Superior temporal gyrus (tissue), 1 donor: ENCODE results near the gene SYNPR.

Experiments
- DNase-seq: peaks from one replicate; pipeline ENCODE4 v3.0.0-alpha.2; 2016; ENCODE audit errors: extremely low spot score

The SYNPR gene

DNA sequence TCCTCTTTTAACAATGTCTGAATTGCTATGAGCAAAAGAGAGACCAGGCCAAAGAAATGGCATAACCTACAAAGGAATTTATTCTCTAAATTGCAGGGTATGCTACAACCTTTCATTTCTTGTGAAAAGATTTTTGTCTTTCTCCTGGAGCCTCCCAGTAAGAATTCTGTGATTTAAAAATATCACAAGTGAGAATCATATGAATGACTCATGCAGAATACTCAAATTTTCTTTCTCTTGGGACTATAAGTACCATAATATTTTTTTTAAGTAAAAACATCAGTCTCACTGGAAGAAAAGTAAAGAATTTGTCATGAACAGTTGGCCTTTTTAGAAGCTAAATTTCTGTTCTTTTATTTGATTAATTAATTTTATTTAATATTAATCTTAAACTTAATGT, 26.3 kb downstream of the SYNPR start:
- peak; percentile 68 for DNase-seq

DNA sequence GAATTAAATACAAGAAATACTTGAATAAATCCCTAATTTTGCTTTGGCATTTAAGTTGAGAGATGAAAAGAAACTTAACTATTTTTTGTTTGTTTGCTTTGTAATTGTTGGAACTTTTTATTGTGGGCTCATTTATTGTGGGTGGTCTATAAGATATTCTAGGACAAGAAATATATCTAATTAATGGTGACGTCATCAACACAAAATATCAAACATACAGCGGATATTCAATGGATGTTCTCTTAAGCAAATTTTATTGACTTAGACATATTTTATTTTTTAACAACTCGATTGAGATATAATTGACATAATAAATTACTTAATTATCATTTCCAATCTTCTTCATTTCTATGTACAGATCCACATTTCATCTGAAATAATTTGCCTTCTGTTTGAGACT, 30.0 kb downstream of the SYNPR start:
- no peak for DNase-seq

DNA sequence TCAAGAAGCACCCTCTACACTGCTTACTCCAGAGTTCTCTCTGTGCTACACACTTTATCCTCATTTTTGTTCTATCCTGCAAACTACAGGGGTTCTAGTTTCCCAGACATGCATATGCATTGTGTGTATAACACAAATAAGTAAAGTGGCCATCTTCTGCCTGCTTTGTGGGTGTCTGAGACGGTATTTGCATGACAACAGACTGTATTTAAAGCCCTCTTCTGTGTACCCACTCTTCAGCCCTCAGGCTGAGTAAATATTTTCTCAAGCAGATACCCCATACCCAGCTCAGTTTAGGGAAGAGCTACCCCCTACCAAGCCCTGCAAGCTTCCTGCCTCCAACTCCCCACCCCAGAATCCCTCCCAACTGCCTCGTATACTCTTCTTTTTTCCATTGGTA, 31.7 kb downstream of the SYNPR start:
- DNase-seq, result no peak

DNA sequence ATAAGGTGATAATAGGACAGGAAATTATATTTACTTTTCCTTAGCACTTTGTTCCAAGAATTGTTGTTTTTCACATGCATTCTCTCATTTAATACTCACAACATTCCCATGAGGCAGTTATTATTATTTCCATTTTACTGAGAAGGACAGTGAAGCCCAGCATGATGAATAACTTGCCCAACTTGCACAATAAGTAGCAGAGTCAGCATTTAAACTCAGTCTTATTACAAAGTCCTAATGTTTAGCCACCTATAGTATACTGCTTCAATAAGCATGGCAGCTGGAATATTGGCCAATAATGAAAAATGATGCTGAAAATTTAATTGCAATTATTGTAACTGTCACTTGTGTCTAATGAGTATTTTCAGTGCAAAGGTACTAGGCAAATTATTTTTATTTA, 45.7 kb downstream of the SYNPR start:
- no peak for DNase-seq

DNA sequence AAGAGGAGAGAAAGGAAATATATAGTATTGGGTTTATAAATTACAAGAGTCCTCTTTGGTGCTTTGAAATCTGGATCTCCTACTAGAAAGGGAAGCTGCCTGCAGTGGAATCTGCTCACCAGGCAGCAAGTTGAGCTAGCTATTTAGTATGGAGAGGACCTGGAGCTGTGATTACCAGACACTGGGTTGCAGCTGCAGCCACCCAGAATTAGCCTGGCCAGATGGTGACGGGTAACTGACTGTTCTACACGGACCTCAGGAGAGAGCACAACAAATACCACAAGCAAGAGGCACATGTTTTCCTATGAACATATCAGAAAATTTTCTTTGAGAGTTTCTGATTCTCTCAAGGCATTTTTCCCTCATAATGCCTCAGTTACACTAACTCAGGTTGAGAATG, 46.5 kb downstream of the SYNPR start:
- no peak for DNase-seq

DNA sequence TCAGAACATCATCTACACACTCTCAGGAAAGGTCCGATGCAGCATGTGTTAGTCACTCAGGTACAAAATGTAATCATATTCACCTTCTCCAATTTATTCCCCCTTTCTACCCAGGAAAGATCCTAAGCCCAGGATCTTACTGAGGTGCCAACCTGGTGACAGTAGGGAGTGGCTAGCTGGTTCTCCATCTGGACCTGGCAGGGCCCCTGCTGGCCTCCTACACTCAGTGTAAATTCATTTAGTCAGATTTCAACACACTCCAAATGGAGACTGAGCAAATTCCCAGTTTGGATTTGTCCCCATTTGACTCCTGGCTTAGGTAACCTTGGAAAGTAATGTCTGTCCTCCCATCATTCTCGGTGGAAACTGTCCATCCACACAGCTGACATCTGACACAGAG, 47.3 kb downstream of the SYNPR start:
- no peak for DNase-seq

DNA sequence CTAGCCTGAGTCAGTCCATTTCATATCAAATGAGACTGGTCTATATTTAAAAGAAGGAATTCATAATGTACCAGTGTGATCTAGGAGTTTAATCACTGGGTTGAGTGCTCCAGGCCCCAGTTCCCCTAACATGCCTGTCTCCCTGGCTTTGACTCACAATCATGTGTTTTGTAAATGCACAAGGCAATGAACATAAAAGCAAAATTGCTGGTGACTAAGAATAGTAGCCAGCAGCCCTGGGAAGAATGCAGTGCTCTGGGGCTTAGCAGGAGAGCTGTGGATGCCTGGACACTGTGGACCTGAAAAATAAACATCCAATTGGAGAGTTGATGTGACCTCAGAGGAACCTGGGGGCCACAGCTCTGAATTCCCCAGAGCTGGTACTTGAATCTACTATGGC, 50.3 kb downstream of the SYNPR start:
- no peak for DNase-seq

DNA sequence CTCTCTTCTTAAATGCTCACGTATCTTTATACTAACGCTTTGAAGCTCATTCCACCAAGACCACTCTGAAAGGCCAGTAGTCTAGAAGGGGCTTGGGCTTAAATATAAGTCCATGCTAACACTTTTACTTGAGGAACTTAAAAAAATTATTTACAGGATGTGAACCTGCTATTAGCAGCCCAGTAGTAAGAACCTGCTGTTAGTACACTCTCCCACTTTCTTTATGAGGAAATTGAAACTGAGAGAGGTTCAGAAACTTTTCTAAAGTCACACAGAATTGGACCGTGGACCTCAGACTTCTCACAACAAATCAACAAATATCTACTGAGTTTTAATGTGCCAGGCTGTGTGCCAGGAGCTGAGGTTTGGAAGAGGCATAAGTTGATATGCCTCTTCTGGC, 53.4 kb downstream of the SYNPR start:
- DNase-seq, result no peak

DNA sequence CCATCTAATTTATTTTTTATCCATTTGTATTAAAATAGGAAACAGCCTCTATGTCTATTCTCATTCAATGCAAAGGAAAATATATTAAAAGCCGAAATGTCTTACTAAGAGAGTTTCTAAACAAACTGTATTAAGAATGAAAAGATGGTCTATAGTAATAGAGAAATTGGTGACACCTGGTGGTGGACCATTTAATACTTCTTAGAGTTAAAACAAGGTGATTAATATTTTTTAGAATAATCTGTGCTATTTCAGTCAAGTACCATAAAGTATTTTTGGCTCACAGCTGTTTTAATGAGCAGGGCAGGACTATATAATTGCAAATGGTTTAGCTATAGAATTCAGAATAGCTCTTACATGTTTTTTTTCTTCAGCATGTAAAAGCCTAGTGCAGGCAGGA, 55.7 kb downstream of the SYNPR start:
- DNase-seq, result no peak

DNA sequence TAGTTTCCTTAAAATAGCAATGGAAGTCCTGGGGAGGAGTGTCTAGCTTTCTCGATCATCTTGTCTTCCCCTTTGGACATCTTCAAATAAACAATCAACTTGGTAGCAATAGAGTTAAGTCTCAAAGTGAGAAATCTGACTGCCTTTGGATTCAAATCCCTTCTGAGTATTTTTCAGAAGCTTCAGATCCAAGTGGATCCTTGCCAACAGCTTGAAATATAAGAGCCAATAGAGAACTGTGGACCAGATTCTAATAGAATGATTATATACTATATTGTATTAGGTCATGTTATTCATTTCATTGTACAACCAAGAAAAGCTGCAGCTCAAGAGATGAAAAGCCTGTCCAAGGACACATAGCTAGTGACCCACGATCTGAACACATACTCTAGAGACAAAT, 60.2 kb downstream of the SYNPR start:
- no peak for DNase-seq

DNA sequence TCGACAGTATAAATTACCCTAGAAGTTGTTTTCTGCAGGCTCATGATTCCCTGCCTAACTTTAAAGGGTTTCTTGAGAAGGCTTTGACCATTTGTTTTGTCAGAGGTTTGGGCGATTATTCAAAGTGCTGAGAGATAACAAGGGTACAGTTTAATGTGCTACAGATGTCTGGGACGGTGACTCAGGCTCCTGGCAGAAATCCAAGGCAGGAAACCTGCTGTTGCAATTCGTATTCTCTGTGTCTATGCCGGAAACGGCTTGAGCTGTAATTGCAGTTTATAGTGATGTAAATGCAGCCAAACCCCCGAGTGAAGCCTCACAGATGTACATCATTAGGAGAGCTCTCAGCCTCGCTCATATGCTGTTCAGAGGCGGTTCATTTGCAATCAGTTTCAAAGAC, 65.6 kb downstream of the SYNPR start:
- DNase-seq, result peak; percentile 72

DNA sequence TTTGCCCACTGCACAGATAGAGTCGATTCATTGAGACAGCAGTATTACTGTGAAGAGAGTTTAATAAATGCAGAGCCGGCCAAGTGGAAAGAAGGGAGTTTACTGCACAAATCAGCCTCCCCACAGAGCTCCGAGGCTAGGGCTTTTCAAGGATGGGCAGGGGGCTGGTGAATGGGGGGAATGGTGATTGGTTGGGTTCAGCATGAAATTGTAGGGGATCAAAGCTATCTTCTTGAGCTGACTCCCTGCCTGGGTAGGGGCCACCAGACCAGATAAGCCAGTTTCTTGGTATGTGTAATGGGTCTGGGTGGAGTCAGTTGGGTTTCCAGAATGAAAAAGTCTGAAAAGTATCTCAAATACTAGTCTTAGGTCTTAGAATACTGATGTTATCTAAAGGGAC, 66.6 kb downstream of the SYNPR start:
- no peak for DNase-seq

DNA sequence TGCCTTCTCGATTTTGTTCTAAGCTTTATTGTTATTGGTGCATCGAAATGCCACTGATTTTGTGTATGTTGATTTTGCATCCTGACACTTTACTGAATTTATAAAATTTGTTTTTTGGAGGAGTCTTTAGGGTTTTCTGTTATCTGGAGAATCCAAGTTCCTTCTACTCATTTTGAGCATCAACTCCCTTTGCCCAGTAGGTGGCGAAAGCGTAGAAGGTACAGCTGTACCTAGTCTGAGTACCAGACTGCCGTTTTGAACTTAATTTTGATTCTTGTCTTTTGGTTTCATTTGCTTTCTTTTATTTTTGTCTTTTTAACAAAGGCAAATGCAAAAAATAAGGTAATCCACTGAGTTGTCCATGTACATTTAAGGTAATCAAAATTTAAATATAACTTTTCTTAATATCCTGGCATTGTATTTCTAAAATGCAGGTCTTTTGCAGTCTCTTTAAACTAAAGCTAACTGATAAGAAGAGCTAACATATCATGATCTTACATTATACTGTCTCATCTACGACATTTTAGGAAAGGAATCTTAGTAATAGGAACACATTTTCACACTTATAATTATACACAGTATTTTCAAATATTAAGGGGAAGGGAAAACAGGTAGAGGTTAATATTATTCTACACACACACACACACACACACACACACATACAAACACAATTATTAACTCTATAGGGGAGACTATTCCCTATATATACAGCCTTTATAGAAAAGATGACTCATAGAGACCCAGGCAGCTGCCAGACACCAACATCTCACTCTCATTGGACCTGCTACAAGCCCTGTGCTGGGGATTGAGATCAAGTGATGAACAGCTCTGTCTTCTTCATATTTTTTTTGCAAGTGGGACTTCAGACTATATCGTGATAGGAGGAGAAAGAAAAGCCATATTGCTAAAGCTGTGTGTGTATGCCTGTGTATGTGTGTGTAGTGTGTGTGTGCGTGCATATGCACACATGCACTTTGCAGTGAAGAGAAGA, 71.8 kb downstream of the SYNPR start:
- DNase-seq, result peak; percentile 81

DNA sequence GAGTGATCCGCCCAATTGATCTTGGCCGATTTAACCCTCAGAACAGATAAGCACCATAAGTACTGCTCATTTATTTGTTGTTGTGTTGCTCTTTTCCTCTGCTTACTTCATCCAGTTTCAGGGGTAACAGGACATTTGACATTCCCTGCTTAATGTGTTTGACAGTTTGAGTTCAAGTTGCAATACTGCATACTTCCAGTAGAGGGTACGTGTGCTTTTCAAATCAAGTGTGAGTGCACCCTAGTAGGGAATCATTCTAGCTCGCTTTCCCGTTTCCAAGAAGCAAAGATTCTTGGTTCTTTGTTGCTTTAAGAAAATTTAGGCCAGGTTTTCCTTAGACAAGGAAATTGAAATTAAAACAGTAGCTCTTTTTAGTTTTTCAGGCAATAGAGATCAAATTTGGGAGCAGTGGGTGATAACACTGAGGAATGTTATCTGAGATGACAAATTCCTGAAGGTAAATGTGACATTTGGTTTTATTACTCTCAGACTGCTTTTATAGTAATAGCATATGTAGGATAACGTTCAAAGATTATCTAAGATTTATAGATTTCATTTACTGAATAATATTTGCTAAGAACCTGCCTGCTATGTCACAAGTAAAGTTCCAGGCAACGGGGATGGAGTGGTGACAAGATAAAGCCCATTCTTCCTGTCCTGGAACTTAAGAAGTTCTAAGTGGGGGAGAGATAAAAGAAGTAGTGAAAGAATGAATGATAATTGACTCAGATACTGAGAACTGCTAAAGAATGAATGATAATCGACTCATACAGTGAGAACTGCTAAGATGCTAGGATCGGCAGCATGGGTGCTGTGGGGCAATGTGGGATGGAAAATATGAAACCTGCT, 73.3 kb downstream of the SYNPR start:
- peak; percentile 92 for DNase-seq

DNA sequence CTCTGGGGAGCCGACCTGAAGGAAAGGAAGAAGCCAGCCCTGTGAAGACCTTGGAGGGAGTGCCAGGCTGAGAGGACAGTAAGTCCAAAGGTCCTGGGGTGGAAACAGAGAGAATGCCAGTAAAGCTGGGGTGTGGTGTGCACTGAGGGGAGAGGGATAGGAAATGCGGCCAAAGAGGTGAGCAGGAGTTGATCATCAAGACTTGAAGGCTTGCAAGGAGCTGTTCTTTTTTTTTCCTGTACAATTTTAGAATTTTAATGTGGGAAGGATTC, 73.8 kb downstream of the SYNPR start:
- DNase-seq, result no peak

DNA sequence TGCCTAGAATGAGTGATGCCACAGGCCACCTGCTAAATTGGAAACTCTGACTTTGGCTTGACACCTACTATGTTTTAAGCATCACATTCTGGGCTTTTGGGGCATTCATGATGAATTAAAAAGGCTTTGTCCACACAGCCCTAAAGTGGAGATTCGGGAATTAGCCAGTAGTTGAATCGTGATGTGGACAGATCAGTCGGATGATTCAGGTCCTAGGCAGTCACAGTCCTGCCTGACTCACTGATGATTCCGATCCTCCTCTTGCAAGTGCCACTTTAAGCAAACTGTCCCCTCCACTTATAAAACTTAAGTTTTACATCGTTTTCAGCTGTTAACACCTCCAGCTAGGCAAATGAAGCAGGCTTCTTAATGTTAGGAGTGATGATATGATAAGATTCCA, 75.3 kb downstream of the SYNPR start:
- DNase-seq, result no peak

DNA sequence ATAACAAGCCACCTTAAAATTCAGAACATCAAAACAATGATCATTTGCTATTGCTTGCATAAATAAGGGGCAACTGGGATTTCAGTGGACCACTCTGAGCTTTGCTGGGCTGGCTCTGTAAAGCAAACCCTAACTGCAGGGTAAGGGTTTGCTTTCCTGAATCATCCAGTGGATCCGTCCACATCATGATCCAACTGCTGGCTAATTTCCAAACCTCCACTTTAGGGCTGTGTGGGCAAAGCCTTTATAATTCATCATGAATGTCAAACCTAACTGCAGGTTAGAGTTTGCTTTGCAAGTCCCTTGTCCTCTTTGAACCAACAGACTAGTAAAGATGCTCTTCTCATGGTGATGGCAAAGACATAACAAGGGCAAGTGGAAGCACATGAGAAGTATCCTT, 76.1 kb downstream of the SYNPR start:
- no peak for DNase-seq

DNA sequence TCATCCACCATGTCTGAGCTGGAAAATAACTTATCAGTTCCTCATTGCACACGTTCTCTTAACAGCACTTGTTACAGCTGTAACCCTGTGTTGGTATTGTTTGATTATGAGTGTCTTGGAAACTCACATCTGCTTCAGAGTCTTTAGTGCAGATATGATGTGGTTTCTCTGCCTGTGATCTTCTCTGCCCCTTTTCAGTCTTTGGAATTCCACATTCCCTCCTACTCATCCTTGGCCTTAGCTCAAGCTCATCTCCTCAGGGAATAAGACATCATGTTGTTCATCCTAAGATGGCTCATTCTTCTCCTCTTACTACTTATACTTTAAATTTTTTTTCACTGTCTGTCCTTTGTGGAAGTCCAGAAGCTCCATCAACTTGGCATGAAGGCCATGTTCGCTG, 77.7 kb downstream of the SYNPR start:
- DNase-seq, result no peak

DNA sequence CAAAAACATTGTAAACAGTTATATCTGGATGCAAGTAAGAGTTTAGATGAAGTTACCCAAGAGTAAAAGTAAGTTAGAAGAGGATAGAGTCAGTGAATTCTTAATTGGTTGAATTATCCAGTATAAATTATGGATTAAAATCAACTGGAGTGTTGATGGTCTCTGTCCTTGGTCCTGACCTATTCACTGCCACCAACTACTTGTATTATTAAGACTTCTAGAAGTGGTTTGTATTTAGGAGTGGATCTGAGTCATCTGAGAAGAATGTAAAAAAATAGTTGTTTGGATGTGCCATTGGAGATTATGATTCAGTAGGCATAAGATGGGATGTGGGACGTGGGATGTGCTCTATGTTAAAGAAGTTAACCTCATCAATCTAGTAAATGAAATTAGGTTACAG, 86.4 kb downstream of the SYNPR start:
- DNase-seq, result no peak

DNA sequence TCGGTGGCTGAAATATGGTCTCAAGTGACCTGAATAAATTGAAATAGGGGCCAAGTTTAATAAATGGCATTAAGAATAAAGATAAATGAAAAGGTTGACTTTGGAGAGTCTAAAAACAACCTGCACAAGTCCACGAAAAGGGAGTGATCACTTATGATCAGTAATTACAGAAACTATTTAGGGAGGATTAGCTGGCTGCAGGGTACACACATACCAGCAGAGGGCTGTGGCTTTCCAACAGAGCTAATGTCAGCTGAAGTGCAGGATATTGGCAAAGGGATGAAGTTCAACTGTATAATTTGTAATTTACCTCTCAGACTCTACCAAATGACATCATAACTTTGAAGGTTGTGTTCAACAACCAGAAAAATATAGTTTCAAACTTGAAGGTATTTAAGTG, 86.8 kb downstream of the SYNPR start:
- no peak for DNase-seq

DNA sequence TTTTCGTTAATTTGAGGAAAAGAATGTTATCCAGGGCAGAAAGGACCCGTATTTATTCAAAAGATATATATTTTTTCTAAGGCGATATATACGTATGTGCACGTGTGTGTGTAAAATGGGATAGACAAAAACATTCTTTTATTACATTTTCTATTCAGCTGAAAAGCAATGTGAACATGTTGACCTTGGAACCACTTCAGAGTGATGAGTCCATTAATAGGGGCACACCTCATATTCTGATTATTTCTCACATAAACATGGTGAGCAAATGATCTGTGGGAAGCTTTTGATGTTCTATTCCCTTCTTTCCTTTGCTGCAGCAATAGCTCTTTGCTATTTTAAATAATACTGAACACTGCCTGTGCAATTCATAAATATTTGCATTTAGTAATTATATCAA, 87.6 kb downstream of the SYNPR start:
- DNase-seq, result no peak

DNA sequence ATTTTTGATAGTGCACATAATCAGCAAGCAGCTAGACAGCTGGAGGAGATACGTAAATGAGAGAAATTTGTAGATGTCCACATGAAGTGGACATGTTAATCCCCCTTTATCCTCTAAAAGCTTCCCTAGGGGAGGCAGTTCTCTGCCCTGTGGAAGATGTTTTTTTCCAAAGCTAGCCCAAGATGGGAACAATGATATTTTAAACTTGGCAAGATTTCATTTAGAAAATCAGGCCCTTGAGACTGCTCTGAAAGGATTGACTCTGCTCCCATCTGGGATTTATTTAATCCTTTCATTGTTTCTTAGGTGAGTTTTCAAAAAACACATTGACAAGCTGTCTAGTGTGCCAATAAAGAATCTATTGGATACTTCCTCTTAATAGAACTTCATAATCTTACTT, 92.0 kb downstream of the SYNPR start:
- no peak for DNase-seq

DNA sequence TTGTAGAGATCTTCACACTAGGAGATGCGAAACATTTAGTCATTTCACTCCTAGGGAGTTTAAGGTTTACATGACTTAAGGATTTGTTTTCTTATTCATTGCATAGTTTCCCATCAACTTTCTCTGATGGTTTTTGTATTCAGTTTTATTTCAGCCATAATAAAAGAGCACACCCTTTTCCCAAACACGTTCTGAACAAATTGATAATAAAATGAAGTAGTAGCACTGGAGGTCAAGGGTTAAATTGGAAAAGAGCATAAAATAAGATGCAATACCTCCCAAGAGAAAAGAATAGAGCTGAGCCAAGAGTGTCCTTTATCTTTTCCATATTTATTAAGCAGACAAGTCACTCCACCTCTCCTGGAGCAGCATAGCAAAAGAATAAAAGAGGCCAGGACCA, 104.9 kb downstream of the SYNPR start:
- no peak for DNase-seq
